ENCODE measurements around the gene GATD1. TPM values are rescaled to one million over a fixed set of nuclear protein-coding genes. Genes with fewer than 3 reads are reported as not detected.
"Not testable (repeated sequence)": the region's sequence is repeated elsewhere in the genome, so short reads cannot be mapped to it uniquely, and the experiment has no call there.

GATD1 gene
- total RNA-seq, 2 donors from 2014 or later = 33.0 to 38.8 TPM

DNA sequence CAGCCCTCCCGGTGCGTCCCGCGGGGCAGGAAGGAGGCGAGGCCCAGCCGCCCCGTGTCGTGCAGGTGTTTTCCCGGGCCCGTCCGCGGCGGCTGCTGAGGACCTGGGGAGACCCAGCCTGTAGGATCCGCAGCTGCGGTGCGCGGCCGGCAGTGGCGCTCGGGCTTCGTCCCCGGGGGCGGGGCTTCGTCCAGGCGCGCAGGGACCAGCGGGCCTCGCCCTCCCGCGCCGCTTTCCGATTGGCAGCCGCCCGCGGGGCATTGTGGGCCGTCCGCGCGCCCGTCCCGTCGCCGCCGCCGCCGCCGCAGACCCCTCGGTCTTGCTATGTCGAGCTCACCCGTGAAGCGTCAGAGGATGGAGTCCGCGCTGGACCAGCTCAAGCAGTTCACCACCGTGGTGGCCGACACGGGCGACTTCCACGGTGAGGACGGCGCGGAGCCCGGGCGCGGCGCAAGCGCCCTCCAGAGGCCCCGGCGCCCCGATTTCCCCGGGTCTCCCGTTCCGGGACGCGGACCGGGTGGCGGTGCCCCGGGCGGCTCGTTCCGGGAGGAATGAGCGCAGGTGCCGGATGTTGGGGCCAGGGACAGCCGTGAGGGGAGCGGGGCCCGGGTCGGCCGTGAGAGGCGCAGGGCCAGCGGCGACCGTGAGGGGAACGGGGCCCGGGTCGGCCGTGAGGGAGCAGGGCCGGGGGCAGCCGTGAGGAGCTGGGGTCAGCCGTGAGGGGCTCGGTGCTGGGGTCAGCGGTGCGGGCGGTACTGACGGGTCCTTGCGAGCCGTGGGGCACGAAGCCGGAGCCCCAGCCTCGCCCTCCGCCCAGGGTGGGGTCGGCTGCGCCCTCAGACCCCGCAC, 29.9 kb downstream of the GATD1 start, which contains the start of gene TALDO1:
Gene TALDO1 (plus strand): TSS at position 307 of the 849 bp plus-strand sequence. CDS start 18 bp downstream, at position 325.
- peak; percentile 97 for DNase-seq (ENCODE audit: low spot score)
- intact Hi-C loops (cut with DNase I) = loop anchor here in 1 of 2 donors (10.0 kb wide), 1 partner anchor 57 kb away; the partner anchor contains the start of genes PIDD1 and RPLP2

GRCh38 chr11:746289-747157, 30.8 kb downstream of the GATD1 start:
- intact Hi-C loops (cut with DNase I) = loop anchor here in 1 of 2 donors (10.0 kb wide), 1 partner anchor 58 kb away; the partner anchor contains the start of genes PIDD1 and RPLP2
- DNase-seq (ENCODE audit: low spot score) = peak; percentile 71

GRCh38 chr11:745428-745827, 31.9 kb downstream of the GATD1 start:
- intact Hi-C loops (cut with DNase I) = loop anchor here in 1 of 2 donors (10.0 kb wide), 1 partner anchor 59 kb away; the partner anchor contains the start of genes PIDD1 and RPLP2
- DNase-seq (ENCODE audit: low spot score) = no peak

- no peak for DNase-seq (ENCODE audit: low spot score)
- intact Hi-C loops (cut with DNase I) = loop anchor here in 1 of 2 donors (10.0 kb wide), 1 partner anchor 62 kb away; the partner anchor contains the start of genes PIDD1 and RPLP2
Measured at GRCh38 chr11:742571-743201, 34.6 kb downstream of the GATD1 start.

GRCh38 chr11:742156-742546, 35.1 kb downstream of the GATD1 start:
- DNase-seq (ENCODE audit: low spot score) = no peak
- intact Hi-C loops (cut with DNase I) = loop anchor here in 1 of 2 donors (10.0 kb wide), 1 partner anchor 63 kb away; the partner anchor contains the start of genes PIDD1 and RPLP2

GRCh38 chr11:737899-738298, 39.4 kb downstream of the GATD1 start:
- intact Hi-C loops (cut with DNase I) = not testable (repeated sequence)

DNA sequence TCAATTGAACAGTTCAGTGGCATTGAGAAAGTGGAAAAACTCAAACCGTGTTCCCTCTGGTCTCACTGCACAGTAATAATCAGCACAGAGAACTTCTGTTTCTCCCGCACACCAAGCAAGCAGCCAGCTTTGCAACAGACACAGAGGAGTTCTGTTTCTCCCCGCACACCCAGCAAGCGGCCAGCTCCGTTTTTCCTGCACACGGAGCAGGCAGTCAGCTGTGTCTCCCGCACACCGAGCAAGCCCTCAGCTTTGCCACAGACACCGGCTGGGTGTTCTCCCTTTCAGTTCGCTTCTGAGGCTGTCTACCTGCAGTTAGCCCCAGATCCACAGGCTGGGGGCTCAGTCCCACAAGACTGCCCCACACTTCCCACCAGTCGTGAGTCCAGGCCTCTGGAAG, 39.9 kb downstream of the GATD1 start:
- no peak for DNase-seq (ENCODE audit: low spot score)
- intact Hi-C loops (cut with DNase I) = no loop called here

More at GRCh38 chr11:737899-738298, 39.4 kb downstream of the GATD1 start:
- DNase-seq (ENCODE audit: low spot score) = not testable (repeated sequence)

- intact Hi-C loops (cut with DNase I); DNase-seq (ENCODE audit: low spot score): not testable (repeated sequence)
Measured at GRCh38 chr11:734541-734940, 42.7 kb downstream of the GATD1 start.

GRCh38 chr11:733072-733471, 44.2 kb downstream of the GATD1 start:
- intact Hi-C loops (cut with DNase I) = no loop called here
- no peak for DNase-seq (ENCODE audit: low spot score)

DNA sequence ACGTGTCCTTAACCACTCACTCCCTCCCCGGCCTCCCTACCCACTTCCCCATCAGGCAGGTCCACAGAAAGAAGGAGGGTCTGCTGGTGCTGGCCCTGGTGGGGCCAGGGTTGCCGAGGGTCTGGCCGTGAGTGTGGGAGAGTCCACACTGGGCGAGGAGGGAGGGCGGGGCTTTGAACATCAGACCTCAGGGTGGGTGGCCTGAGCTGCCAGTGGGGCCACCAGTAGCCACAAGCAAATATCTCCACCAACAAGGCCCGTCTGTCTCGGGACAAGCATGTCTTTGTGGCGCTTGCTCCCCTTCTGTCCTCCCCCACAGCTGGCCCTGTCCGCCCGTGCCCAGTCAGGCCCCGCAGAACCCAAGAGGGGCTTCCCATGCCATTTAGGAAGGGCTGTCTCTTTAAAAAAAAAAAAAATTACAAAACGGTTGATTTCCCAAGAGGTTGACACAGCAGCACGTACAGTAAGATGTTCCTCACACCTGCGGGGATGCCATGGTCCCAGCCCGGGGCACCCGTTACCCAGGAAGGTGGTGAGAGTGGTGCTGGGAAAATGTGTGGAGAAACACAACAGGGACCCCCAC, 47.7 kb downstream of the GATD1 start:
- DNase-seq (ENCODE audit: low spot score) = no peak
- intact Hi-C loops (cut with DNase I) = loop anchor here (10.0 kb wide), 2 partner anchors 65 to 175 kb away; no protein-coding TSS in a partner anchor

DNA sequence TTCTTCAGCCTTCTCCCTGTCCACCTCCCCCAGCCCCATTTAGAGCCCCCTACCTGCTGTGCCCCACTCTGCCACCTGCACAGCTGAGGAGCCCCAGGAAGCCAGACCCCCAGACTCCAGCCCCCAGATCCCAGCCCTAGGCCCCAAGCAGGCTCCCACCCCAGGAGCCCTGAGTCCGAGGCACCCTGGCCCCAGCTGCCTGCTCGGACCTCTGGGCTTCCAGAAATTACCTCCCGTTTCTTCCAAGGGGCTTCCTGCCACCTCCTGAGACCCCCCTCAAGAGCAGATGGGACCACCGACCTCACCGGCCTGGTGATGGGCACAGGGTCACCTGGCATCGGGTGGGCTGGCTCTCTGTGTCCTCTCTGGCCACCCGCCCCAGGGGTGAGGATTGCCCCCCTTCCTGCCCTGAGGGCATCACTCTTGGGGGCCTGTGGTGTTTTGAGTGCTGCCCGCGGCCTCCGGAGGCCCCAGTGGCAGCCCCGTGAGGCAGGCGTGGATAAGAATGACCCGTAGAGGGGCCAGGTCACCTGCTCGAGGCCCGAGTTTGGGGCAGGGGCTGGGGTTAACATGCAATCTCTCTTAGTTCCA, 48.3 kb downstream of the GATD1 start:
- intact Hi-C loops (cut with DNase I) = loop anchor here (10.0 kb wide), 2 partner anchors 64 to 174 kb away; no protein-coding TSS in a partner anchor
- no peak for DNase-seq (ENCODE audit: low spot score)

- peak; percentile 96 for DNase-seq (ENCODE audit: low spot score)
- intact Hi-C loops (cut with DNase I) = loop anchor here (10.0 kb wide), 2 partner anchors 63 to 173 kb away; no protein-coding TSS in a partner anchor
Measured at GRCh38 chr11:727859-728748, 49.2 kb downstream of the GATD1 start.

- intact Hi-C loops (cut with DNase I) = loop anchor here (10.0 kb wide), 2 partner anchors 62 to 172 kb away; no protein-coding TSS in a partner anchor
- peak; percentile 80 for DNase-seq (ENCODE audit: low spot score)
Measured at GRCh38 chr11:727281-727701, 50.0 kb downstream of the GATD1 start.

DNA sequence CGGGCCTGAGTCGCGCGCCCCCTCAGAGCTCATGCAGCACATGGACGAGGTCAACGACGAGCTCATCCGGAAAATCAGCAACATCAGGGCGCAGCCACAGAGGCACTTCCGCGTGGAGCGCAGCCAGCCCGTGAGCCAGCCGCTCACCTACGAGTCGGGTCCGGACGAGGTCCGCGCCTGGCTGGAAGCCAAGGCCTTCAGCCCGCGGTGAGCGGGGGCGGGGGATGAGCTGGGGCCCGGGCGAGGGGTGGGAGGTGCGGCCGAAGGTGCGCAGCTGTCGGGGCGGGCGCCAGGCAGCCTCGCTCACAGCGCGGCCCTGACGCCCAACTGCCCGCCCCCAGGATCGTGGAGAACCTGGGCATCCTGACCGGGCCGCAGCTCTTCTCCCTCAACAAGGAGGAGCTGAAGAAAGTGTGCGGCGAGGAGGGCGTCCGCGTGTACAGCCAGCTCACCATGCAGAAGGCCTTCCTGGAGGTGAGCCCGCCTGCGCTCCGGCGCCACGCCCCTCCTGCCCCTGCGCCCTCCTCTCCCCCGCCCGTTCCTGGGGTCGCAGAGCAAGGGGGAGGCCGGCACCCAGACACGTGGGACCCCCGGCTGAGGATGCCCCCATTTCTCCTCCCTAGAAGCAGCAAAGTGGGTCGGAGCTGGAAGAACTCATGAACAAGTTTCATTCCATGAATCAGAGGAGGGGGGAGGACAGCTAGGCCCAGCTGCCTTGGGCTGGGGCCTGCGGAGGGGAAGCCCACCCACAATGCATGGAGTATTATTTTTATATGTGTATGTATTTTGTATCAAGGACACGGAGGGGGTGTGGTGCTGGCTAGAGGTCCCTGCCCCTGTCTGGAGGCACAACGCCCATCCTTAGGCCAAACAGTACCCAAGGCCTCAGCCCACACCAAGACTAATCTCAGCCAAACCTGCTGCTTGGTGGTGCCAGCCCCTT, 50.7 kb downstream of the GATD1 start:
- DNase-seq (ENCODE audit: low spot score) = peak; percentile 90
- intact Hi-C loops (cut with DNase I) = loop anchor here (10.0 kb wide), 2 partner anchors 62 to 172 kb away; no protein-coding TSS in a partner anchor

DNA sequence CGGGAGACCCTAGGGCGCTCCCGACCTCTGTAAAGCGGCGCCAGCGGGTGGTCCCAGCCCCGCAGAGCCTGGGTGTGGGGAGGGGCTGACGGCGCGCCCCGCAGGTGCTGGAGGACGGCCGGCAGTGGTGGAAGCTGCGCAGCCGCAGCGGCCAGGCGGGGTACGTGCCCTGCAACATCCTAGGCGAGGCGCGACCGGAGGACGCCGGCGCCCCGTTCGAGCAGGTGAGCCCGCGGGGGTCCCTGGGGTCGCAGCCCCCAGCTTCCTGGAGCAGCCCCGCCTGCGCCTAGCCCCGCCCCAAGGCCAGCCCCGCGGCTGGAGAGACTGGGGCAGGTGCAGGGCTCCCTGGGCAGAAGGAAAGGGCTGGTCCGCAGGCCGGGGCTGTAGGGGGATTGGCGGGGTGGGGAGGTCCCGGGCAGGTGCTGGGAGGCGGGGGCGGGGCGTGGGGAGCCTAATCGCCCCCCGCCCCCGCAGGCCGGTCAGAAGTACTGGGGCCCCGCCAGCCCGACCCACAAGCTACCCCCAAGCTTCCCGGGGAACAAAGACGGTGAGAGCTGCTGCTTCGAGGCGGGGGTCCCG, 51.6 kb downstream of the GATD1 start:
- intact Hi-C loops (cut with DNase I) = loop anchor here (10.0 kb wide), 2 partner anchors 61 to 171 kb away; no protein-coding TSS in a partner anchor
- no peak for DNase-seq (ENCODE audit: low spot score)
